Activated T-cell treated with anti-CD3 and anti-CD28 coated beads, Interleukin-2, amount 50 U/mL, for 1 hour (primary cell): ENCODE measurements around the gene CFAP221.
A peak's percentile ranks its signal among the peaks of the same experiment; 100 is the strongest.

Source experiments
- DNase-seq: peaks from one replicate; pipeline ENCODE4 v3.0.0-alpha.2; 2020

CFAP221 gene

GRCh38 chr2:119544075-119544938, at the start of gene CFAP221:
Gene CFAP221 (plus strand): TSS chr2:119544449. CDS start chr2:119546132, 1,683 bp downstream.
- DNase-seq = peak; percentile 23

GRCh38 chr2:119495948-119496347, 48.3 kb upstream of the CFAP221 start:
- no peak for DNase-seq

- no peak for DNase-seq
Observed at GRCh38 chr2:119496682-119497081, 47.6 kb upstream of the CFAP221 start.

- no peak for DNase-seq
Observed at GRCh38 chr2:119508756-119509155, 35.5 kb upstream of the CFAP221 start.

- no peak for DNase-seq
Observed at GRCh38 chr2:119511989-119512388, 32.3 kb upstream of the CFAP221 start.

- no peak for DNase-seq
Observed at GRCh38 chr2:119512946-119513345, 31.3 kb upstream of the CFAP221 start.

- no peak for DNase-seq
Observed at GRCh38 chr2:119513832-119514231, 30.4 kb upstream of the CFAP221 start.

- DNase-seq = no peak
Observed at GRCh38 chr2:119516121-119516520, 28.1 kb upstream of the CFAP221 start.

GRCh38 chr2:119517433-119517832, 26.8 kb upstream of the CFAP221 start:
- DNase-seq = peak; percentile 21

GRCh38 chr2:119518401-119519056, 25.7 kb upstream of the CFAP221 start:
- no peak for DNase-seq

- no peak for DNase-seq
Observed at GRCh38 chr2:119519057-119519408, 25.2 kb upstream of the CFAP221 start.

GRCh38 chr2:119520696-119521432, 23.4 kb upstream of the CFAP221 start:
- no peak for DNase-seq

- no peak for DNase-seq
Observed at GRCh38 chr2:119521433-119522050, 22.7 kb upstream of the CFAP221 start.

GRCh38 chr2:119522671-119523070, 21.6 kb upstream of the CFAP221 start:
- no peak for DNase-seq

- no peak for DNase-seq
Observed at GRCh38 chr2:119523383-119523951, 20.8 kb upstream of the CFAP221 start.

GRCh38 chr2:119523952-119524694, 20.1 kb upstream of the CFAP221 start, which contains the start of gene SCTR:
Gene SCTR (minus strand): TSS chr2:119524483. CDS start chr2:119524226, 257 bp downstream.
- no peak for DNase-seq

- DNase-seq = no peak
Observed at GRCh38 chr2:119525614-119526013, 18.6 kb upstream of the CFAP221 start.

- no peak for DNase-seq
Observed at GRCh38 chr2:119527999-119528398, 16.2 kb upstream of the CFAP221 start.

GRCh38 chr2:119531292-119531691, 13.0 kb upstream of the CFAP221 start:
- no peak for DNase-seq

- DNase-seq = no peak
Observed at GRCh38 chr2:119533560-119533959, 10.7 kb upstream of the CFAP221 start.

- no peak for DNase-seq
Observed at GRCh38 chr2:119536211-119536610, 8.0 kb upstream of the CFAP221 start.

GRCh38 chr2:119536707-119537106, 7.5 kb upstream of the CFAP221 start:
- DNase-seq = no peak
